Endothelial cell (in vitro differentiated cells): Measurements from ENCODE around the gene ZRANB1. TPM values are rescaled to one million over a fixed set of nuclear protein-coding genes. Genes with fewer than 3 reads are reported as not detected.

Experiments used
- DNase-seq: peaks from one replicate; pipeline ENCODE4 v3.0.0; 2021; ENCODE audit warnings: low spot score
- H3K27ac Mint-ChIP-seq: one replicate; pipeline ENCODE4 v1.8.0; 2021; ENCODE audit warnings: mixed read lengths, inconsistent platforms; ENCODE audit not compliant: unreplicated experiment
- H3K27me3 Mint-ChIP-seq: one replicate; pipeline ENCODE4 v1.8.0; 2021; ENCODE audit warnings: mild to moderate bottlenecking, moderate library complexity, mixed read lengths, inconsistent platforms; ENCODE audit not compliant: unreplicated experiment
- H3K36me3 Mint-ChIP-seq: one replicate; pipeline ENCODE4 v1.8.0; 2021; ENCODE audit warnings: mild to moderate bottlenecking, low read depth, mixed read lengths, inconsistent platforms; ENCODE audit not compliant: unreplicated experiment
- H3K4me1 Mint-ChIP-seq: one replicate; pipeline ENCODE4 v1.8.0; 2021; ENCODE audit warnings: mild to moderate bottlenecking, mixed read lengths, inconsistent platforms; ENCODE audit not compliant: unreplicated experiment
- H3K4me3 Mint-ChIP-seq: one replicate; pipeline ENCODE4 v1.8.0; 2021; ENCODE audit warnings: mild to moderate bottlenecking, mixed read lengths, inconsistent platforms; ENCODE audit not compliant: unreplicated experiment
- H3K9me3 Mint-ChIP-seq: one replicate; pipeline ENCODE4 v1.8.0; 2021; ENCODE audit warnings: mixed read lengths, inconsistent platforms; ENCODE audit not compliant: unreplicated experiment
- CTCF ChIP-seq: fragments of 200-600 bp; sonication (generic); IDR thresholded peaks from one replicate; pipeline ENCODE4 v1.5.0; 2021; ENCODE audit warnings: antibody characterized with exemption; ENCODE audit not compliant: unreplicated experiment
- long read RNA-seq: library from polyadenylated mRNA; unstranded; transcript quantifications from one replicate; pipeline ENCODE4 v2.0.0, GENCODE V29; 2020; ENCODE audit not compliant: unreplicated experiment
- total RNA-seq: library from RNA; stranded (reverse); fragmentation: NEBNext Ultra II Directional; extraction: Animal tissue kit (Norgen Biotek cat#: 25700); gene quantifications from one replicate; pipeline ENCODE4 v1.2.1, GENCODE V29; 2021; ENCODE audit not compliant: unreplicated experiment

ZRANB1 gene
- total RNA-seq: 22.4 TPM
- long read RNA-seq, partial matches to known transcripts: 1 of 5 reads
- long read RNA-seq, other reads (novel, unspliced or antisense): 4 of 5 reads

- Mint-ChIP-seq H3K36me3 (no peaks in the 10 kb centered on the region), H3K9me3 (no peaks in the 10 kb centered on the region), H3K4me1 (peaks cover 11% of the 10 kb centered on the region), H3K27me3 (no peaks in the 10 kb centered on the region), H3K4me3 (no peak within 1 kb of the TSS), H3K27ac (no peak within 1 kb of the TSS)
- TF ChIP-seq CTCF: no peak
- DNase-seq: no peak
Observed at GRCh38 chr10:124941823-124942222, at the start of gene ZRANB1. TSS of gene ZRANB1 (plus strand) at chr10:124942123. CDS start at chr10:124942494, 371 bp downstream.

- Mint-ChIP-seq H3K27ac (no peak overlapping the region), H3K36me3 (no peaks in the 10 kb centered on the region), H3K4me3 (no peak overlapping the region), H3K4me1 (no peaks in the 10 kb centered on the region), H3K27me3 (peaks cover 1% of the 10 kb centered on the region), H3K9me3 (no peaks in the 10 kb centered on the region)
- no peak for DNase-seq
- TF ChIP-seq CTCF: no peak
Observed at GRCh38 chr10:124892905-124893304, 49.0 kb upstream of the ZRANB1 start.

- H3K36me3 Mint-ChIP-seq: no peaks in the 10 kb centered on the region
- no peak overlapping the region for H3K4me3 Mint-ChIP-seq
- no peak for TF ChIP-seq CTCF
- no peaks in the 10 kb centered on the region for H3K4me1 Mint-ChIP-seq
- peaks cover 1% of the 10 kb centered on the region for H3K27me3 Mint-ChIP-seq
- no peak for DNase-seq
- no peaks in the 10 kb centered on the region for H3K9me3 Mint-ChIP-seq
- H3K27ac Mint-ChIP-seq: no peak overlapping the region
Observed at GRCh38 chr10:124894569-124895215, 47.2 kb upstream of the ZRANB1 start.

GRCh38 chr10:124896751-124897150, 45.2 kb upstream of the ZRANB1 start:
- H3K36me3 Mint-ChIP-seq: no peaks in the 10 kb centered on the region
- H3K27me3 Mint-ChIP-seq: peaks cover 1% of the 10 kb centered on the region
- H3K9me3 Mint-ChIP-seq: no peaks in the 10 kb centered on the region
- H3K27ac Mint-ChIP-seq: no peak overlapping the region
- no peaks in the 10 kb centered on the region for H3K4me1 Mint-ChIP-seq
- no peak for TF ChIP-seq CTCF
- no peak for DNase-seq
- no peak overlapping the region for H3K4me3 Mint-ChIP-seq

GRCh38 chr10:124898471-124898870, 43.5 kb upstream of the ZRANB1 start:
- DNase-seq: no peak
- H3K9me3 Mint-ChIP-seq: no peaks in the 10 kb centered on the region
- H3K27ac Mint-ChIP-seq: no peak overlapping the region
- H3K36me3 Mint-ChIP-seq: no peaks in the 10 kb centered on the region
- no peaks in the 10 kb centered on the region for H3K4me1 Mint-ChIP-seq
- no peak overlapping the region for H3K4me3 Mint-ChIP-seq
- TF ChIP-seq CTCF: no peak
- H3K27me3 Mint-ChIP-seq: no peaks in the 10 kb centered on the region
